Activated gamma-delta T cell treated with Interleukin-2 at 50 U/mL for 16 hours (primary cell): ENCODE measurements around the gene ADAMTS17.

Experiments used
- DNase-seq: peaks from one replicate; pipeline ENCODE4 v3.0.0-alpha.2; 2020

ADAMTS17 gene

DNA sequence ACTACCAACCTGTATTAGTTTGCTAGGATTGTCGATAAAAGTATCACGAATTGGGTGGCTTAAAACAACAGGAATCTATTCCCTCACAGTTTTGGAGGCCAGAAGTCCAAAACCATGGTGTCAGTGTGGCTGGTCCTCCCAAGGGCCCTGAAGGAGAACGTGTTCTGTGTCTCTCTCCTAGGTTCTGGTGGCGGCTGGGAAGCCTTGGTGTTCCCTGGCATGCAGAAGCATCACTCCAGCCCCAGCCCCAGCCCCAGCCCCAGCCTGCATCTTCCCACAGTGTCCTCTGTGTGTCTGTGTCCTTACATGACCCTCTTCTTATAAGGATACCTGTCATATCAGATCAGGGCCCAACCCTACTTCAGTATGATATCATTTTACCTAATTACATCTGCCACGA is 336.1 kb downstream of the ADAMTS17 start:
- no peak for DNase-seq

DNA sequence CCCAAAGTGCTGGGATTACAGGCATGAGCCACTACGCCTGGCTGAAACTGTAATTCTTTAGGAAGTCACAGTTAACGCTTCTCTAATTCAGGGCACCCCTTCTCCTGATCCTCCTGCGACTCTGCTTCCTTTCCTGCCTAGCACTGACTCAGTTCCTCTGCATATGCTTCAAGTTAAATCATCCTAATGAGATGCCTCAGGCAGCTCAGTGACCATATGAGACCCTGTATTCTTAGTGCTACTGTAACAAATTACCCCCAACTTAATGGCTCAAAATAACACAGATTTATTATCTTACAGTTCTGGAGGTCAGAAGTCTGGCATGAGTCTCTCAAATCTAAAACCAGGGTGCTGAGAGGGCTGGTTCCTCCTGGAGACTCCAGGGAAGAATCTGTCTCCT is 336.8 kb downstream of the ADAMTS17 start:
- DNase-seq = no peak

DNA sequence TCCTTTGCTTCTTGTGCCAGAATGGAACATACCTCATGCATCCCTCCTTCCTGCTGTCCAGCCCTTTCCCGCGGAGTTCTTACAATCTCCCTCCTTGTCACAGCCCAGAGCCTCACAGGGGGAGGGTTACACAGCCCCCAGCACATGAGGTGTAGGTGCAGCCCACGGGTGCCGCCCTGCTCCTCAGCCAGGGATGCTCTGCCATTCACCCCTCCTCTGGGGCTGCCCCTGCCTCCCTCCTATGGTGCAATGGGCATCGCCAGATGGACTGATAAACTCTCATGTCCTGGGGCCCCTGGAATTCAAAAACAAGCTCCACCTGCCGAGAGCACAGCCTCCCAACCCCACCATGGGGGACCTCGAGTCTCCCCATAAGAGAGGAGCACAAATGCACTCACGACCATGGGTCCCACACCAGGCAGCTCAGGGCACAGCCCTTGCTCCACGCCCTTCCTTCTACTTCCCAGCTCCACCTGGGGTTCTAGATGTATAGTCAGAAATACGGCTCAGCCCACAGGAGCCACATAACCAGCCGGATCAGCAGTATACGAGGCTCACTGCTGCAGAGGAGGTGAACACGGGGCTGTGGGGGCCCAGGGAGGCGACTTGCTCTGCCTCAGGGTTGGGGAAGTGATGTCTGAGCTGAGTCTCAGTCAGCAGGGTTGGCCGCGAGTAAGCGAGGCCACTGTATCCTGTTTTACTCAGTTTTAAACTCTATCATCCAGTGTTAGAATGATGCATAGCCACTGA is 338.8 kb downstream of the ADAMTS17 start:
- no peak for DNase-seq

DNA sequence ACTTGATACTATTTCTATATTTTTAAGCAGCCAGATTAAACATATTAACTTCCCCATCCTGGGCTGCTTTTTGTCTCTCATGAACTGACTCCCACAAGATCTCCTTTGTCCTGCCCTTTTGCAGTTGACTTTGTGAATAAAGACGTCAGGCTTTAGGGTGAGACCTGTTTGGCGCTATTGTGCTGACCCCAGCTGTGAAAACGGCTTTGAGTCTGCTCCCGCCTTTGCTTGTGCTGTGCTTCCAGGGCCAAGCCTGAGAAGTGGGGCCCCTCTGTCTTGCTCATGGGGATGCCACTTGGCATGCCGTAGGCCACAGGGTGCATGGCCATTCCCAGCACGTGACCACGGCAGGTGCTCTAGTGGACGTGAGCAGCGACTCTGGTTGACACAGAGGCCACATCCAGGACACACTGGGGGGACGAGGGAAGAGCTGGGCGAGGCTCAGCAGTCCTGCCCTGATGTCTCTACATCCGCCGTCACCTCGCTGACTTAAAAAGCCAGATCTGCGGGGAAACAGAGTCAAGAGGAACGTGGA is 339.6 kb downstream of the ADAMTS17 start:
- DNase-seq = no peak

DNA sequence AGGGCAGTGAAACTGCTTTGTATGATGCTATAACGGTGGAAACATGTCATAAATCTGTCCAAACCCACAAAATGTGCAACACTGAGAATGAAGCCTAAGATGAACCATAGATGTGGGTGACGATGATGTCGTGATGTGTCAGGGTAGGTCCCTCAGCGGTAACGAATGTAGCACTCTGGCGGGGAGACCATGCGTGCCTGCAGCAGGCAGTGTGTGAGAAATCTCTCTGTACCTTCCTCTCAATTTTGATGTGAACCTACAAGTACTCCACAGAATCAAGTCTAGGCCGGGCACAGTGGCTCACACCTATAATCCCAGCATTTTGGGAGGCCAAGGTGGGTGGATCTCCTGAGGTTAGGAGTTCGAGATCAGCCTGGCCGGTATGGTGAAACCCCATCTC is 340.4 kb downstream of the ADAMTS17 start:
- DNase-seq = no peak

DNA sequence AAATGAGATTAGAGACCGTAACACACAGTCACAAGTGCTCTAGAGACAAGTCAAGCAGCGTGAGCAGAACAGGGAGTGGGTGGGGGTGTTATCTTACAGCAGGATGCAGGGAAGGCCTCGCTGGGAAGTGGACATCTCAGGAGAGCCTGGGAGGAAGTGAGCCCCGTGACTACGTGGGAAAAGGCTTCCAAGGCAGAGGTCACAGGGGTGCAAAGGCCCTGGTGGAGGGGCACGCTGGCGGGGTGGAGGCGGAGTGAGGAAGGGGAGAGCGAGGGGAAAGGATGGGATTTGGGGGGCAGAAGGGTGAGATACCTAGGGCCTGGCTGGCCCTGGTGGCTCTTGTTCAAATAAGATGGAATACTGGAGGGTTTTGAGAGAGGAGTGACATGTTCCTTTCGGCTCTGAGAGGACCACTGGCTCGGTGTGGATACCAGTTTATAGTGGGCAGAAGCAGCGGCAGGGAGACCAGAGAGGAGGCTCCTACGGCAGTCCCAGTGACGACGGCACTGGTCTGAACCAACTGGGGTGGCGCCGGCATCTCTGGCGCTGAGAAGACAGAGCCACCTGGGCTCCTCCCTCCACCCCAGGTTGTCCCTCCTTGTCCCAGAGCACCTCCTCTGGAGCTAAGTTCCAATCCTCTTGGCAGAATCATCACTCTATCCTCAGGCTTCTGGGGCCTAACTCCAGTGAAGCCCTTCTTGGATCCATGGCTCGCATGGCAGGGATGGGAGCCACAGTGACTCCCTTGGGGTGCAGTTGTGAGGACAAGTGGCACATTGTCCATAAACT is 342.3 kb downstream of the ADAMTS17 start:
- DNase-seq = no peak

DNA sequence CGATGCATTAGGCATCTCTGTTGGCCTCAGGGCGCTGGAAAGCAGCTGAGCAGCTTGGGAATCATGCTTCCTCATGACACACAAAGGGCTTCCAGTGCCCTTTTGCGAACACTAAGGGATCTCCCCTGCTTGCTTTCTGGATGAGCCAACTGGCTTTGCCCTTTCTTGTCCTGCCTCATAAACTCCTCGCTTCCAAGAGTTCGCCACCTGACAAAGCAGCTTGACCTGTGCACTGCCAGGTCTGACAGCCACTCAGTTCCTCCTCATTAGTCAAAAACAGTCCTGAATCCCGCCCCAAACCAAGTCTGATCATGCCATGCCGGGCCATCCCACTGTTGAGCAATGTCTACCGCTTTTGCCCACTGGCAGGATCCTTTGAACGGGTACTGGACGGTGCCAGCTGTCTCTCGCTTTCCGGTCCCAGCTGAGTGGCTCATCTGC is 343.1 kb downstream of the ADAMTS17 start:
- DNase-seq = no peak

DNA sequence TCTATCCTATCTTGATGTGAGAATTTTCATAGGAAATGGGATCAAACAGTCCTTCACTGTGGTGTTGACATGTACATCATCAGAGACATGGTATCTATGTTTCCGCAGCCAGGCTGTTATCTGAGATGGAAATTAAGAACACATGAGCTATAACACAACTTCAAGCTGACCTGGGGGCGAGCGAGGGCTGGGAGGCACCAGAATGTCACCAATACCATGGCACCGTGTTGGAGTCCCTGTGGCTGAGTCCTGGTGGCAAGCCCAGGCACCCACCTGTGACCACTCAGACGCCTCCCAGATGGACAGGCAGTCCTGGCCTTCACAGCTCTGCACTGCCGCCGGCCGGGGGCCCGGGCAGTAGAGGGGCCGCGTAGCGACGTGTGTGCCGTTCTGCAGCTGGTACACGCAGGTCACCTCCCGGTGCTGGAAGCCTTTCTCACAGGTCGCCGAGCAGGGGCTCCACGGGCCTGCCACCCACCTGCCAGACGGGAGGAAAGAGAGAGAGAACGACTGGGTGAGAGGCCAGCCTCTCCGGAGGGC is 344.6 kb downstream of the ADAMTS17 start:
- no peak for DNase-seq

DNA sequence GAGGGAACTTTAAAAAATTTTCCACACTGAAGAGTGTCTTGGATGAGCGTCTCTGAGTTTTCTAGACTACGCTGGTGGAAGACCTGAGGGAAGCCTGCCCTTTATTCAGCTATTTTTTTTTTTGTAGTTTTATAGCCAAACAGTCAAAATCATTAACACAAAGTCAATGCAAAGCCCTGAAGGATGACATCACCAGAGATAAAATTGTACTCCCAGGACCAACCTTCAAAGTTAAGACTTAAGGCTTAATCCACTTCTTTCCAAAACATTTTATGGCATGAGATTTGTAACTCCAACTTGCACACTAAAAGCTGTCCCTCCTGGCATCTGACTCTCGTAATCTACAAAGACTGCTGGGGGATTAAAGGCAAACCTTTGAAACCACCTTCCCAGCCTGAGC is 345.1 kb downstream of the ADAMTS17 start:
- DNase-seq = no peak

DNA sequence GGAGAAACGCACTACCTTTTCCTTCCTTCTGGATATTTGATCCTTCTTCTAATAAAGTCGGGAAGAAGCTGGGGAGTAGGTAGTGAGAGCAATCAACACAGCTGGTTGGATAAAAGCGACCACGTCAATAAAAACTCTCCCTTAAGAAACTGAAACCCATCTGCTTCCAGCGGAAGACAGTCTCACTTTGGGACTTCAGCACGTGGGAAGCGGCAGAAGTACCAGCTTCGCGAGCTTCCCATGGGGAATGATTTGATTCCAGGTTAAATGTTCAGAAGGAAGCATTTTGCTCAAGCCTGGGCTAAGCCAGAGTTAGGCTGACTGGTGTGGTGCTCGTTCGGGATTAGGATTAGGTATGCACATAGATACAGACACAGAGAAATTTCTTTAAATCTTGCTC is 346.2 kb downstream of the ADAMTS17 start:
- no peak for DNase-seq

DNA sequence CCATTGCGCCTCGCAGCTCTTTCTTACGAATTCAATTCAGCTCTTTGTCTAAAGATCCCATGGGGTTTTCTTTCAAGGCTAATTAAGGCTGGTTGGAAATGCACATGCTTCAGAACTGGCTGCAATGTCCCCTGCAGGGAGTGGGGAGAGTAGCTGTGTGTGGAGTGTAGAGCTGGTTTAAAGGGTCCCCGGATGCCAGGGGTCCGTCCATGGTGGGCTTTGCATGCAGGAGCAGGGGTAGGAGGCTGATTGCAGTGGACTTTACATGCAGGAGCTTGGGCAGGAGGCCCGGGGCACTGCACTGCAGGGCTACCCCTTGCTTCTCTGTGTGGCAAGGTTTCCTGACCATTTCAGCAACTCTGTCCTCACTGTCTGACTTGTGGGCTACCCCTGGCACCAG is 346.9 kb downstream of the ADAMTS17 start:
- DNase-seq = no peak

DNA sequence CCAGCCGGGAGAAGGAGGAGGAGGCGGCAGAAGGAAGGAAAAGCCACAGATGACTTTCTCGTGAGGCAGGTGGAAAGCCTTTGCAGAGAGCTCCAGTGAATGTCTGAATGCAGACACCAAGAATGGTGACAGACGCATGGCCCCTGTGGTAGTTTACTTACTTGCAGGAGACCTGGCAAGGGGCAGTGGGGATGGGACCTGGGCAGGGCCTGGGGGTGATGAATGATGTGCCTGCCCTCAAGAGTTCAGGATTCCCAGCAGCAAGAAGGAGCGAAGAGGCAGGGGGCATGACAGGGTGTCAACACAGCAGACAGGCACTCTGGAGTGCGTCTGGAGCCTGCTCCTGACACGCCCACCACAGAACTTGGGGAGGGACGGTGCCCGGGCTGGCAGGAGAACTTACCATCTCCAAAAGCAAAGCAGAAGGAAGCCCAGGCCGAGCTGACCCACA is 348.1 kb downstream of the ADAMTS17 start:
- no peak for DNase-seq

DNA sequence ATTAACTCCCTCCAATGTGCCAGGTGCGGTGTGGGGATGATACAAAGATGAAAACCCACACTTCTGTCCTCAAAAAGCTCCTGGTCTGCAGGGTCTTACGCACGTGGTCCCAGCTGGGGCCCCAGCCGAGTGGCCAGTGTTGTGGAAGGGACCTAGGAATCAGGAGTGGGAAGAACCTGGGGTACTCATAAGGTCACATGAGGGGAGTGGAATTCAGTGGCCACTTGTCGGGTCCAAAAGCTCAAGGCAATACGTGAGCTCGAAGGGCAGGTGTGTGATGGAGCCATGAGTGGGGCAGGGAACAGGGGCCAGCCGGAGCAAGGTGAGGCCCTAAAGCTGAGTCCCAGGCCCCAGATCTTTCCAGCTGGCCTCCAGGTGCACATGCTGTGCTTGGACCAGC is 348.5 kb downstream of the ADAMTS17 start:
- no peak for DNase-seq

DNA sequence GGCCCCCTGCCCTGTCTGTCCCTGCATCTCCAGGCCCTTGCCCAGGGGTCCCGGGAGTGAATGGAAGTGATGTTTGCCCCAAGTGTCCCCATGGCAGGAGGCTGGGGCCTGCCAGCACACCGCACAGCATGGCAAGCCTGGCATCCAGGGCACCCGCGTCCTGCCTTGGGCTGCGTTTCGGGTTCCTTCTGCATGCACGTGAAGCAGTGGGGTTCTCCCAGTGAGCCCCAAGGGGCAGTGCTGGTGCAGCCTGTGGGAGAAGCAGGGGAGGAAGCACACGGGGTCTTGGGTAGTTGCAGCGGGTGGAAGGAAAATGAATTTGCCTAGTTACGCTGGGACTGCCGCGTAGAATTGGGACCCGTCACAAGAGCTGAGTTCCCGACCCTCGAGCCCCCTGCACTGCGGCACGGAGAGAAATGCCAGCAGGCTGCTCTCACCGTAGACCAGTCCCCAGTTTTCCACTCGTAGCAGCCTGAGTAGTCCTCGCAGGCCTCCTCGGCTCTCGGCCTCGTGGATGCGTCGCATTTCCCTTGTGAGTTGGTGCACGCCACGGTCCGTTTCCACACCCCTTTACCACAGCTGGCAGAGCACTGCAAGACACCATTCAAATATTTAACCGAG is 349.1 kb downstream of the ADAMTS17 start:
- no peak for DNase-seq

DNA sequence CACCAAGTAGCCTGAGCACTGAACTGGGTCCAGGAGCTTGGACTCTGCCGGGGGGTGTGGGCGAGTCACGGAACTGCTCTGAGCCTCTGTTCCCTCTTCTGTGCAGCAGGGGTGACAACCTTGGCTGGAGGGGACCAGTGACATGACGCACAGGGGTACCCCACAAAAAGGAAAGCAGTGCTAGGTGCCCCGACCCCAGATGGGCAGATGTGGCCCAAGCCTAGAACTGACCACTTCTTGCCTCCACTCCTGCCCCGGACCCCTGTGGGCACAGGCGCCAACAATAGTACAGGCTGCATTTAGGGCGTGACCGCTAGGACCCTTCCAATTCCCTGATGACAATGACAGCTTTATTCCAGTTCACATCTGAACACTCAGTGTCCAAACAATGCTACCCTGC is 352.7 kb downstream of the ADAMTS17 start:
- no peak for DNase-seq

DNA sequence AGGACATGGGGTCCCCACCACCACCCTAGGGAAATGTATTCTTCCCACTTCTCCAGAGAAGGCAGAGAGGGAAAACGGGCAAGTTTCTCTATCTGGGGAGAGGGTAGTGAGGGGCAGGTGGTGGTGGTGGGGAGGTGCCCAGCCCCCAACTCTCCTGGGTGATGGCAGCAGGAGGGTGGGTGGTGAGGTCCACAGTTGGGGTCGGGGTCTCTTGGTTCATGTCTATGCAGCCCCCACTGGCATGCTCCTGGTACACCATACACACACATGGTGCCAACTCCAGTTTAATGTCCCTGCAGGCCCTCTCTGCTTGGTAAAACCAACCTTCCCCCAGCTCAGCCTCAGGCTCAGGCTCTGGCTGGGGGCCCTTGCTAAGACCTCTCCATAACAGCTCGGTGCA is 354.1 kb downstream of the ADAMTS17 start:
- no peak for DNase-seq

DNA sequence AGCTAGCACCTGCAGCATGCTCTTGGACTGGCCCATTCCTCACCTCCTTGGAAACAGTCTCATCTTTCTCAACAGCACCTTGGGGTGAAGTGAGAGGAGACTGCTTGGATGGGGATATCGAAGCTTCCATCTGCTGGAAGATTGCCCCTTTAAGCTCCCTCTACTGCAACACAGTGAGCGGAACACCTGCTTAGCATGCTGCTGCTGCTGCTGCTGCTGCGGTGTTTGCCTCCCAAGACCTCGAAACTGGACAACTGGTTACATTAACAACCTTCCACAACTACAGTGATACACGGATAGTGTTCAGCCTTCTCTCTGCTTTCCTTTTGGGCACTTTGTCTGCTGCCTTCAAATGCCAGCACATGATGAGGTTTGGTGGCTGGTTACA is 354.7 kb downstream of the ADAMTS17 start:
- DNase-seq = no peak

DNA sequence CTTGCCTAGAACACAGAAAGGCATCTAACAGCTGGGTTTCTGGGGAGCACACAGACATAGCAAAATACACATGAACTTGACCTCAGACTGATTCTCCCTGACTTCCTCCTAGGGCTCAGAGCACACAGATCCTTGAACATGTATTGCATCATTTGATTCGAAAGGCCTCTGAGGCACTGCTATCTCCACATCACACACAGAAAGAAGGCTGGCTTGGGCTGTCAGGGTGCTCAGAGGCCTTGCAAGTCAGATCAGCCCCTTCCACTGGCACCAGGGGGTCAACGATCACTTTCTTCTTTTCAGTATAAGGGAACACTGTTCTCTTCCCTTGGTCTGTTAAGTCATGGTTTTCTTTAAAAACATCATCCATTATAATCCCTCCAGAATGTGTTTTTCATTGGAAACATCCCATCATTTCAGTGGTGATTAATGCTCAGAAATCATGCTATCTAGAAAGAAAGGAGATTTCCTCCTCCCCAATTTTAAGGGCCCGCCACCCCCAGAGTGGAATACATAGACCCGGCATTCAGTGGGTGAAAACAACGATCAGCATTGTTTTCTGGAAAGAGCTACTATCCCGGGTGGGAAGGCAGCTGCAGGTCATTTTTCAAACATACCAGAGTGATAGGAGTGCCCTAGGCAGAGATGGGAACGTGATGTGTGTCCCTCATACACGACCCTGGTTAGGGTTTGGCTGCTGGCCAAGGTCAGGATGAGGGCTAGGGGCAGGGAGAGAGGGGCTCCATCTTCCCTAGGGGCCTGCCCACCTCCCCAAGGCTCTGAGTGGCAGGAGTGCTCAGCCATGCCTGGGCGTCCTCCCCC is 355.3 kb downstream of the ADAMTS17 start:
- no peak for DNase-seq

DNA sequence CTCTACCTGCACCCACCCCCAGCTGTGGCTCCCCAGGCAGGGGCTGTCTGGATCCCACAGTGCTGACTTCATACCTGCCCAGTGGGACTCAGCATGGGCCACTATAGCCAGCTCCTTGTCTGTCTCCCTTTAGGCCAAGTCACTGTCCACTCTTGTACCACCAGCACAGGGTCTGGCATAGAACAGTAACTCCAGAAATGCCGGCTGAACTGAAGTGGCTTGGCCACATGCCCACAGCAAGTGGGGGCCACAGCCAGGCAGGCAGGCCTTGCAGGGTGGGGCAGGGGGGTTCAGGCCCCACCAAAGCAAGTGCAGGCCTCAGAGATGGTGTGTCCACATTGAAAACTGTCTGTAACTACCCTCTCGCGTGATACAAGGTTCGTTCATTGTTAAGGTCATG is 355.9 kb downstream of the ADAMTS17 start:
- no peak for DNase-seq

DNA sequence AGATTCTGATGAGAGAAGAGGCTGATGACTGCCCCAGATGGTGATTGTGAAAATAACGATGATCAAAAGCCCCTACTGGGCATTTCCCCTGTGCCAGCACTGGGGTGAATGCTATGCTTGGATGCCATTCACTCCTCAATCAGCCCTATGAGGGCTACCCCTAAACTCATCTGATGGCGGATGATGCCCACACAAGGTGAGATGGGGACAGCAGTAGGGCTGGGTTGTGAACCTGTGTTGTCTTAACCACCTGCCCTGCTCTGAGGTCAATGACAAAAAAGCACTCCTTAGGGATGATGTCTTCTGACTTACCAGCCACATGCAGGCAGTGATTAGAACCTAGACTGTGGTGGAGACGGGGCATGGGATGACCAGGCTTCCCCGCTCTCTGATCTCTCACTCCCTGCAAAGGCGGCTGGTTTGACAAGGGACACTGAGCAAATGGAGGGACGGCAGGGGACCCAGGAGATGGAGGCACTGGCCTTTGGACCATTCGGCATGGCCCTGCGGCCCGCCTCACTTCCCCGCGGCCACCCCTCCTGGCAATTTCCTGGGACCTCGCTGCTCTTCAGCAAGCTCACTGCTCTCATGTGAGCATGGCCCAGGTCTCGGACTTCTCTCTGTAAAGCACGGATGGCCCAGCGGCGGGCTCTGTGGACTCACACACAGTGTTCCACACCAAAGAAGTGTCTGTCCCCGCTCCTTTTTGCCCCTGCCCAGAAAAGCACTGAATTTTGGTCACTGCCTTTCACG is 357.1 kb downstream of the ADAMTS17 start:
- DNase-seq = no peak

DNA sequence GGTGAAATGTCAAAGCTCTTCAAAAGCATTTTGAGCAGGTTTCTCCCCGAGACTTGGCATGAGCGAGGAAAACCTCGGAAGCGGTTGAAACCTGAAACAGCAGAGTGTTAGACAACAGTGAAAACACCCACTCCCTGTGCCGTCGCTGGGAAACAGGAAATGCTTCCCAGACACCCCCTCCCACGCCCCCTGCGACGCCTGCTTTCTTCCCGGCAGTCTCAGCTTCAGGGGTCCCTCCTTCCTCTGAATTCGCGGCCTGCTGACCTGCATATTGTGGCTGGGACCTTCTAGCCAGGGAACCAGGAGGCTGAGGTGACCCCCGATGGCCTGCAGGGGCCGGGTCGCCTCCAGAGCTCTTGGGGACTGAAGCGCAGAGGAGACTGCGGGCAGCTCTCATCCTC is 357.9 kb downstream of the ADAMTS17 start:
- no peak for DNase-seq
